Suppressor macrophage (primary cell): ENCODE results near the gene CDKN2B.
A peak's percentile ranks its signal among the peaks of the same experiment; 100 is the strongest.

Experiments
- DNase-seq, 4 experiments: peaks; one replicate each; pipeline ENCODE4 v3.0.0-alpha.2; 2020 to 2022

CDKN2B gene

GRCh38 chr9:21993893-21994555, 15.1 kb downstream of the CDKN2B start, which contains the start of gene CDKN2A:
Gene CDKN2A (minus strand): TSS chr9:21994392.
- peak; percentile 47 to 68 (median 63) for DNase-seq

DNA sequence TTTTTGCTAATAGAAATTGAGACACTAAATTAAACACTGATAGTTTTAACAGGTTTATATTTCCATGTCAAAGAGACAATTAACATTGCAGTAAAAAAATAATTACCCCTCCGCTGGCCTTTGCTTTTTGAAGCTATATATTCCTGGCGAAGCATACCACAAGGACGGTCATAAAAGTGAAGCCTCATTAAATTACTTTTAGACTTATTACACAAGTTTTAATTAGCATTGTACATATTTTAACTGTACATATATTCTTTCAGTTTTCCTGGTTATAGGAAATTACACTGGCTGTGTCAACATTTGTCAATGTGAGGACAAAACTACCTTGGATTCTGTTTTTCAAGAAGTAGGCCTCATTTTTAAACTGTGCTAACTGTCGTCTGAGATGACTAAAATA, 16.1 kb downstream of the CDKN2B start:
- no peak for DNase-seq

DNA sequence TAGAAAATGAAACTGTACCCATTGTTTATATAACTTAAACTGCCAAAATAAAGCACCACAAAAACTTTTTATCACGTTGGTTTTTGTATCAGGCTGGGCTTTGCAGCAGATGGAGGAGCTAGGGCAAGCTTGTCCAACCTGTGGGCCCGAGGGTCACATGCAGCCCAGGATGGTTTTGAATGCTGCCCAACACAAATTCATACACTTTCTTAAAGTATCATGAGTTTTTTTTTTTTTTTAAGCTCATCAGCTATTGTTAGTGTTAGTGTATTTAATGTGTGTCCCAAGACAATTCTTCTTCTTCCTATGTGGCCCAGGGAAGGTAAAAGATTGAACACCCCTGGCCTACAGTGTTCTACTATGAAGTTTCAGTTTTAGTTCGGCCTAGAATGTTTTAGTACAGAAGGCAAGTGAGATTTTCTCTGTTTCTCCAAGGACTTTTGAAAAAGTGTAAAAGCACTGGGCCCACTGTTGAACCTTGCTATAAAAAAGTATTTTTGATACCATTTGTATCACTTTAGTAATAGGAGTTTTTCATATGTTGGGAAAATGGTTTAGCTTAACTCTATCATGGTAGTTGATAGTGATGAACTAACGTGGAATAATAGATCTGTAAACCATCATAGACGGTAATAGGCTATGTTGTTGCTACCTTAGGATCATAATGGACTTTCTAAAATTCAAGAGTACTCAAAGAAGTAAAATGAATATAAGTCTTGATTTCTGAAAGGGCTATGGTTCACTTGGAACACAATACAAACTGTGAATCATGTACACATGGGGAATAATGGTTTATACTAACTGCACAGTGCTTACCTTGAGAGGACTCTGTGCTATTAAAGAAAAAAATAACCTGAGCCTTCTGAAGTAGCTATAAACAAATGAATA, 17.8 kb downstream of the CDKN2B start:
- DNase-seq = no peak

DNA sequence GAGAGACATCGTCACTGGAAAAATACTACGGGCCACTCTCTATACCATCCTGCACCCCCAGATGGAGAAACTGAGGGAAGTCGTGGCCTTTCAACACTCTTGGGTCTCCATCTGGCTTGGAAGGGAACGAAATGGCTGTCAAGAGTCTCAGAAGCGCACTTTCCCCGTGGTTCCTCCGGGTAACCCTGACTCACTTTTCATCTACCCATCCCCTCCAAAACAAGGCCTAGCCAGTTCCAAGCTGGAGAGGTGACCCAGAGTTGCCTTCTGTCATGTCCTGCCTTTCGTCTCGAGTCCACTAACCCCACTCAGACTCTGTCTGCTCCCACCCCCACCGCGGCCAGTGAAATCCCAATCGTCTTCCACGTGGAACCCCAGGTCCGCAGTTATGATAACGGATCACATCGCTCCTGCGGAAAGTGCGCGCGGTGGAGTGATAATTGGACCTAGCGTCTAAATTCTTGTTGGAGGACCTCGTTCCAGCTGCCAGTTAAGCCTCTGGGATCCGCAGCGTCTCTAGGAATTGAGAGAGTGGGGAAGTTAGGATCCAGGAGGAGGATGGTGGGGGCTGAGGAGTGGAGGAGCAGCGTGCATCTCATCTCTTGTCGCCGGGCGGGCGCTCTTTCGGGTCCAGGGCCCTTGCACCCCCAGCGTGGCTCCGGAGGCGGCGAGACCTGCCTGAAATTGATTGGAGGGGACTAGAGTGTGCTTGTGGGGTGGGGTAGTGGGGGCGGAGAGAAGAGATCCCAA, 19.5 kb downstream of the CDKN2B start:
- no peak for DNase-seq

GRCh38 chr9:21988056-21988990, 20.8 kb downstream of the CDKN2B start:
- no peak for DNase-seq

DNA sequence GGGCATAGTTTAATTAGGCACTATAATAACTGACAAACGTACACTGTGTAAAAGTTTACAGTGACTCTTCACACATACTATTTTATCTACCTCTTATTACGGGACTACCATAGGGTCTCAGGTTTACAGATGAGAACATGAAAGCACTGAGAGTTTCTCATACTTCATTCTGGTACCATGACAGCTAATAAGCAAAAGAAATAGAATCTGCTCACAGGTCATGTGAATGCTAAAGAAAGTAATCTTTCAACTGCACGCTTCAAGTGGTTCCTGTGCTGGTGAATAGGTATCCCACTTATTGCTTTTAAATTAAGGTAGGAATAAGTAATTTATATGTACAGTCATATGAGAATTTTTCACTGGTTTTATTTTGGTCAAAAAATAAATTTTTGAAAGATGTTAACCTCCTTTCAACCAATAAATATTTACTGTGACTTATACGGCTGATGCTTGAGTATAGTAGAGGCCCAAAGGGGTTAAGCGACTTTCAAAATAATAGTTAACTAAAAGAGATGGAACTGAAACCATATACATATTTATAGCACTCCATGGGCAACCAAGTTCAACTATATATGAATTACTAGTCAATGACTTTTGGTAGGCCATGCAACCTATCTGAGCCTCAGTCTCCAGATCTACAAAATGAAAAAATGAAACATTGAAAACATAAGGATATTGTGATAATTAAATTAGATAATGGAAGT, 23.0 kb downstream of the CDKN2B start:
- DNase-seq = no peak

DNA sequence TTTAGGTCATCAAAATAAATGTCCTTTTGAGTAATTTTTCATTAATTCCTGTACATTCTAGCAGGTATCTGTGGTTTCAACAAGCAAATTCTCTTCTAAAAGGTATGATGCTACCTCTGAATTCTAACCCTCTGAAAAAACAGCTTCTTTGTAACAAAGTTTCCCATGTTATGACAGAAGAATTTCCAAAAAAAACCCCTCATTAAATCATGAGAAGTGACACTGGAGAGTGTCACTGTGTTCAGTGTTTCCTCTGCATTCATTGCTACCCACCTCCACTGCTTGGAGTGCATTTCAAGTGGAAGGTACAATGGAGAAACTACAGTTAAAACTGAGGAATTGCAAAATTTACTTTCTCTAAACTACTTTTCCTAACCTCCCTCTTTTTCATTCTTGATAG, 25.0 kb downstream of the CDKN2B start:
- DNase-seq = no peak

DNA sequence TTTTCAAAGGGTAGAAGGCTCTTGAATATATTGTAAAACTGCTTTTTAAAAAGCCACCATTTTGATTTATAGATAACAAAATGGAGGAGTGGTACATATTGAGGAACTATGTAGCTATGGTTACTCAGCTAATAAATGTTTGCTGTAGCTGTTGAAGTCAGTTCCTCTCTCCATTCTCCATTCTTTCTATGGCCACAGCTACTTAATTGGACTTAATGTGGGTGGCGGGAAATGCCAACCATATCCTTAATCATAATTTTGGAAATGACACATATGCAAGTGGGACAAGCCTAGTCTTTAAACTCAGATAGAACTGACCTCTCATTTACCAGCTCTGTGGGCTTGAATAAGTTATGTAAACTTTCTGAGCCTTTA, 25.6 kb downstream of the CDKN2B start:
- peak; percentile 44 to 88 (median 68) for DNase-seq

GRCh38 chr9:21982861-21983560, 26.1 kb downstream of the CDKN2B start:
- DNase-seq = peak in 2 of 4 experiments; percentile 55 to 63

GRCh38 chr9:21982391-21982790, 26.7 kb downstream of the CDKN2B start:
- DNase-seq = no peak

DNA sequence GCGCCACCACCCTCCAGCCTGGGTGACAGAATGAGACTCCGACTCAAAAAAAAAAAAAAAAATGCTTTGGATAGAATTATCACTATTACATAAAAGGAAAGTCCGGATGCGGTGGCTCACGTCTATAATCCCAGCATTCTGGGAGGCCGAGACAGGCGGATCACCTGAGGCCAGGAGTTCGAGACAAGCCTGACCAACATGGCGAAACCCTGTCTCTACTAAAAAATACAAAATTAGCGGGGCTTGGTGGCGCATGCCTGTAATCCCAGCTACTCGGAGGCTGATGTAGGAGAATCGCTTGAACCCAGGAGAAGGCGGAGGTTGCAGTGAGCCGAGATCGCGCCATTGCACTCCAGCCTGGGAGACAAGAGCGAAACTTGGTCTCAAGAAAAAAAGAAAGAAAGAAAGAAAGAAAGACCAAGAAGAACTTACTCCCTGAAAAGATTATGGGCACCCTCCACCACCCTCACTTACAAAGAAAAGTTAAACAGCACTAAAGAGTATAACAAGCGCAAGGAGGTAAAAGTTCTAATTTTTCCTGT, 32.7 kb downstream of the CDKN2B start:
- DNase-seq = no peak

DNA sequence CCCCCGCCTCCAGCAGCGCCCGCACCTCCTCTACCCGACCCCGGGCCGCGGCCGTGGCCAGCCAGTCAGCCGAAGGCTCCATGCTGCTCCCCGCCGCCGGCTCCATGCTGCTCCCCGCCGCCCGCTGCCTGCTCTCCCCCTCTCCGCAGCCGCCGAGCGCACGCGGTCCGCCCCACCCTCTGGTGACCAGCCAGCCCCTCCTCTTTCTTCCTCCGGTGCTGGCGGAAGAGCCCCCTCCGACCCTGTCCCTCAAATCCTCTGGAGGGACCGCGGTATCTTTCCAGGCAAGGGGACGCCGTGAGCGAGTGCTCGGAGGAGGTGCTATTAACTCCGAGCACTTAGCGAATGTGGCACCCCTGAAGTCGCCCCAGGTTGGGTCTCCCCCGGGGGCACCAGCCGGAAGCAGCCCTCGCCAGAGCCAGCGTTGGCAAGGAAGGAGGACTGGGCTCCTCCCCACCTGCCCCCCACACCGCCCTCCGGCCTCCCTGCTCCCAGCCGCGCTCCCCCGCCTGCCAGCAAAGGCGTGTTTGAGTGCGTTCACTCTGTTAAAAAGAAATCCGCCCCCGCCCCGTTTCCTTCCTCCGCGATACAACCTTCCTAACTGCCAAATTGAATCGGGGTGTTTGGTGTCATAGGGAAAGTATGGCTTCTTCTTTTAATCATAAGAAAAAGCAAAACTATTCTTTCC, 34.2 kb downstream of the CDKN2B start:
- peak; percentile 39 to 67 (median 52) for DNase-seq

GRCh38 chr9:21974343-21974721, 34.8 kb downstream of the CDKN2B start:
- DNase-seq = no peak

GRCh38 chr9:21972361-21972760, 36.7 kb downstream of the CDKN2B start:
- DNase-seq = no peak

- DNase-seq = peak; percentile 33 to 68 (median 58)
Measured at GRCh38 chr9:21970800-21971640, 38.1 kb downstream of the CDKN2B start.

DNA sequence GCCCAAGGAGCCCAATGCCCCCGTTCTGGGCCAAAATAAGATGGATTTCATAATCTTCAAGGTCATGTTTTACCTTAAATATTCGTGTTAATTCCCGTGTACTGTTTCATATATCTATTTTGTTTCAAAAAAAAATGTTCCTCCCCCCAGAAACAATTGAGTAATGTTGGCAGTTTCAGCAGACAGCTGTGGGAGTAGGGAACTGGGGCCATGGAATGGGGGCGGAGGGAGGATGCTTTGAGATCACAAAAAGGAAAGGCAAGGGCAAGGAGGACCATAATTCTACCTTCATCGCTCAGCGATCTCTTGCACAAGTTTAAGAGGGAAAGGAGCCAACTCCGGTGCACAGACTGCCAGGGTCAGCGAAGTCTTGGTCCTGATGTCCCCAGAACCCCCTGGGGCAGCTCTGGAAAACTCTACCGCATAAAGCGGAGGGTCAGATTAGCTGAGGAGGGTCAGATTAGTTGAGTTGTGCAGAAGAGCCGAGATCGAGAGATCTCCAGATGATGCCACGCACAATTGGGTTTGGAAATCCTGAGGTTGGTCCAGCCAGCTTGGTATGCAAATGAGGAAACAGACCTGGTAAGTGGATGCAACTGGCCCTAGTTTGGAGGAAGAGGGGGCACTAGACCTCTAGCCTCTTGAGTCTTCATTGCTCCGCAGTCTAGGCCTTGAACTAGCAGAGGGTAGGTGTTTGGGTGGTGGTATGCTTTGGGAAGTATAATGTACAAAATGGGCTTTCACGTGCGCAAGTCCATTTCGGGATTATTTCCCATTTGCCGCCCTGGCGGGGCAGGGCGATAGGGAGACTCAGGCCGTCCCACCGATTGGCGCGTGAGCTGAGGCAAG, 38.9 kb downstream of the CDKN2B start:
- peak; percentile 47 to 66 (median 58) for DNase-seq

GRCh38 chr9:21969011-21969940, 39.8 kb downstream of the CDKN2B start:
- DNase-seq = no peak
